ENCODE data around the gene GALNT9.
"Not testable (repeated sequence)": the region's sequence is repeated elsewhere in the genome, so short reads cannot be mapped to it uniquely, and the experiment has no call there.

GALNT9 gene

GRCh38 chr12:132202929-132203721, 126.3 kb downstream of the GALNT9 start:
- peaks cover 29% of the 10 kb centered on the region for H3K27me3 ChIP-seq (ENCODE audit: control insufficient read depth, insufficient read depth, low read length, poor library complexity, severe bottlenecking)
- H3K4me1 ChIP-seq (ENCODE audit: control insufficient read depth, insufficient read depth, low read length) = no peaks in the 10 kb centered on the region
- H3K27ac ChIP-seq (ENCODE audit: insufficient read depth, low read depth, low read length, poor library complexity, severe bottlenecking) = no peak overlapping the region
- WGBS, 2 experiments = 86 to 88% methylated on average over 42 of the region's 42 CpGs
- no peak overlapping the region for H3K4me3 ChIP-seq (ENCODE audit: insufficient read depth, low read depth, low read length)
- H3K9me3 ChIP-seq (ENCODE audit: control insufficient read depth, low read length) = no peaks in the 10 kb centered on the region
- no peaks in the 10 kb centered on the region for H3K36me3 ChIP-seq (ENCODE audit: control insufficient read depth, insufficient read depth, low read length)

- Histone ChIP-seq H3K4me1 (ENCODE audit: control insufficient read depth, insufficient read depth, low read length) (no peaks in the 10 kb centered on the region), H3K4me3 (ENCODE audit: insufficient read depth, low read depth, low read length) (no peak overlapping the region), H3K27ac (ENCODE audit: insufficient read depth, low read depth, low read length, poor library complexity, severe bottlenecking) (no peak overlapping the region), H3K9me3 (ENCODE audit: control insufficient read depth, low read length) (no peaks in the 10 kb centered on the region), H3K36me3 (ENCODE audit: control insufficient read depth, insufficient read depth, low read length) (no peaks in the 10 kb centered on the region), H3K27me3 (ENCODE audit: control insufficient read depth, insufficient read depth, low read length, poor library complexity, severe bottlenecking) (peaks cover 24% of the 10 kb centered on the region)
- WGBS, 2 experiments = 89% methylated on average over 23 of the region's 23 CpGs
Measured at GRCh38 chr12:132201391-132202120, 127.8 kb downstream of the GALNT9 start.

- no peaks in the 10 kb centered on the region for H3K9me3 ChIP-seq (ENCODE audit: control insufficient read depth, low read length)
- H3K4me3 ChIP-seq (ENCODE audit: insufficient read depth, low read depth, low read length) = no peak overlapping the region
- 87 to 89% methylated on average over 19 of the region's 19 CpGs for WGBS, 2 experiments
- H3K27me3 ChIP-seq (ENCODE audit: control insufficient read depth, insufficient read depth, low read length, poor library complexity, severe bottlenecking) = peaks cover 17% of the 10 kb centered on the region
- H3K36me3 ChIP-seq (ENCODE audit: control insufficient read depth, insufficient read depth, low read length) = no peaks in the 10 kb centered on the region
- no peaks in the 10 kb centered on the region for H3K4me1 ChIP-seq (ENCODE audit: control insufficient read depth, insufficient read depth, low read length)
- no peak overlapping the region for H3K27ac ChIP-seq (ENCODE audit: insufficient read depth, low read depth, low read length, poor library complexity, severe bottlenecking)
Measured at GRCh38 chr12:132200800-132201199, 128.6 kb downstream of the GALNT9 start.

GRCh38 chr12:132199526-132200319, 129.7 kb downstream of the GALNT9 start:
- Histone ChIP-seq H3K27me3 (ENCODE audit: control insufficient read depth, insufficient read depth, low read length, poor library complexity, severe bottlenecking) (peaks cover 7% of the 10 kb centered on the region), H3K4me3 (ENCODE audit: insufficient read depth, low read depth, low read length) (no peak overlapping the region)
- WGBS, 2 experiments = 87% methylated on average over 24 of the region's 24 CpGs

GRCh38 chr12:132199101-132199500, 130.3 kb downstream of the GALNT9 start:
- Histone ChIP-seq H3K36me3 (ENCODE audit: control insufficient read depth, insufficient read depth, low read length) (no peaks in the 10 kb centered on the region), H3K4me3 (ENCODE audit: insufficient read depth, low read depth, low read length) (no peak overlapping the region), H3K27ac (ENCODE audit: insufficient read depth, low read depth, low read length, poor library complexity, severe bottlenecking) (no peak overlapping the region), H3K4me1 (ENCODE audit: control insufficient read depth, insufficient read depth, low read length) (no peaks in the 10 kb centered on the region), H3K27me3 (ENCODE audit: control insufficient read depth, insufficient read depth, low read length, poor library complexity, severe bottlenecking) (peaks cover 1% of the 10 kb centered on the region), H3K9me3 (ENCODE audit: control insufficient read depth, low read length) (no peaks in the 10 kb centered on the region)
- WGBS, 2 experiments = 86 to 88% methylated on average over 18 of the region's 18 CpGs

More at GRCh38 chr12:132199526-132200319, 129.7 kb downstream of the GALNT9 start:
- Histone ChIP-seq H3K9me3 (ENCODE audit: control insufficient read depth, low read length) (no peaks in the 10 kb centered on the region), H3K4me1 (ENCODE audit: control insufficient read depth, insufficient read depth, low read length) (no peaks in the 10 kb centered on the region), H3K36me3 (ENCODE audit: control insufficient read depth, insufficient read depth, low read length) (no peaks in the 10 kb centered on the region), H3K27ac (ENCODE audit: insufficient read depth, low read depth, low read length, poor library complexity, severe bottlenecking) (no peak overlapping the region)

GRCh38 chr12:132197581-132198354, 131.6 kb downstream of the GALNT9 start:
- Histone ChIP-seq H3K4me3 (ENCODE audit: insufficient read depth, low read depth, low read length) (no peak overlapping the region), H3K27ac (ENCODE audit: insufficient read depth, low read depth, low read length, poor library complexity, severe bottlenecking) (no peak overlapping the region), H3K36me3 (ENCODE audit: control insufficient read depth, insufficient read depth, low read length) (no peaks in the 10 kb centered on the region), H3K27me3 (ENCODE audit: control insufficient read depth, insufficient read depth, low read length, poor library complexity, severe bottlenecking) (no peaks in the 10 kb centered on the region), H3K4me1 (ENCODE audit: control insufficient read depth, insufficient read depth, low read length) (no peaks in the 10 kb centered on the region), H3K9me3 (ENCODE audit: control insufficient read depth, low read length) (no peaks in the 10 kb centered on the region)
- 90% methylated on average over 44 of the region's 44 CpGs for WGBS, 2 experiments

- WGBS, 2 experiments = 83 to 84% methylated on average over 22 of the region's 22 CpGs
- H3K27me3 ChIP-seq (ENCODE audit: control insufficient read depth, insufficient read depth, low read length, poor library complexity, severe bottlenecking) = peaks cover 7% of the 10 kb centered on the region
- H3K36me3 ChIP-seq (ENCODE audit: control insufficient read depth, insufficient read depth, low read length) = no peaks in the 10 kb centered on the region
- H3K4me1 ChIP-seq (ENCODE audit: control insufficient read depth, insufficient read depth, low read length) = no peaks in the 10 kb centered on the region
- H3K4me3 ChIP-seq (ENCODE audit: insufficient read depth, low read depth, low read length) = no peak overlapping the region
- peaks cover 2% of the 10 kb centered on the region for H3K9me3 ChIP-seq (ENCODE audit: control insufficient read depth, low read length)
- H3K27ac ChIP-seq (ENCODE audit: insufficient read depth, low read depth, low read length, poor library complexity, severe bottlenecking) = no peak overlapping the region
Measured at GRCh38 chr12:132196873-132197390, 132.5 kb downstream of the GALNT9 start.

GRCh38 chr12:132196038-132196872, 133.1 kb downstream of the GALNT9 start:
- H3K4me1 ChIP-seq (ENCODE audit: control insufficient read depth, insufficient read depth, low read length) = no peaks in the 10 kb centered on the region
- H3K4me3 ChIP-seq (ENCODE audit: insufficient read depth, low read depth, low read length) = no peak overlapping the region
- 84 to 86% methylated on average over 32 of the region's 32 CpGs for WGBS, 2 experiments
- H3K27ac ChIP-seq (ENCODE audit: insufficient read depth, low read depth, low read length, poor library complexity, severe bottlenecking) = no peak overlapping the region
- H3K27me3 ChIP-seq (ENCODE audit: control insufficient read depth, insufficient read depth, low read length, poor library complexity, severe bottlenecking) = peaks cover 14% of the 10 kb centered on the region
- peaks cover 2% of the 10 kb centered on the region for H3K9me3 ChIP-seq (ENCODE audit: control insufficient read depth, low read length)
- no peaks in the 10 kb centered on the region for H3K36me3 ChIP-seq (ENCODE audit: control insufficient read depth, insufficient read depth, low read length)

GRCh38 chr12:132195242-132195641, 134.1 kb downstream of the GALNT9 start:
- H3K36me3 ChIP-seq (ENCODE audit: control insufficient read depth, insufficient read depth, low read length); H3K4me3 ChIP-seq (ENCODE audit: insufficient read depth, low read depth, low read length); H3K9me3 ChIP-seq (ENCODE audit: control insufficient read depth, low read length); H3K27ac ChIP-seq (ENCODE audit: insufficient read depth, low read depth, low read length, poor library complexity, severe bottlenecking); H3K4me1 ChIP-seq (ENCODE audit: control insufficient read depth, insufficient read depth, low read length): not testable (repeated sequence)
- 84 to 91% methylated on average over 12 of the region's 12 CpGs for WGBS, 2 experiments
- peaks cover 24% of the 10 kb centered on the region for H3K27me3 ChIP-seq (ENCODE audit: control insufficient read depth, insufficient read depth, low read length, poor library complexity, severe bottlenecking)

Data from ectodermal cell (in vitro differentiated cells).